Measurements from ENCODE around the gene GHR. TPM values are rescaled to one million over a fixed set of nuclear protein-coding genes. Genes with fewer than 3 reads are reported as not detected.
"Not testable (repeated sequence)": the region's sequence is repeated elsewhere in the genome, so short reads cannot be mapped to it uniquely, and the experiment has no call there.

Gene GHR
- total RNA-seq, 3 donors from 2014 or later (not counting 1 experiment from before 2014, with no cell fraction given) = not detected

DNA sequence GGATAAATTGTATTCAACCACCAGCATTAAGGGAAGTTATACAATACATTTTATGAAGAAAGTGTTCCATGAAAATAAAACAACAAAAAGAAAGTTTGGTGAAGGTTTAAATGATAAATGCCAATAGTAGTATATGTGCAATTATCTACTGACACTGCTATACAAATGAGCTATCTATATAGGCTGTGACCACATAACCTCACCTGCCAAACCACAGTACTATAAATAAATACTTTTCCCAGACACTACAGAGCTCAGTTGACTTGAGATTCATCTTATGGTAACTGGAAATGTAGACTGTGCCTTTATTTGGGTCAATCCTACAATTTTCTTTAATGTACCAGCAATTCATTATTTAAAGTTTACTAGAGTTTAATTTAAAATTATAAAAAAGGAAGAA lies 252.4 kb downstream of the GHR start:
- Histone ChIP-seq H3K9me3 (ENCODE audit: control insufficient read depth, insufficient read depth, low read length) (no peaks in the 10 kb centered on the region), H3K27me3 (ENCODE audit: control insufficient read depth, insufficient read depth, low read length) (no peaks in the 10 kb centered on the region), H3K4me1 (ENCODE audit: control insufficient read depth, insufficient read depth, low read length) (no peaks in the 10 kb centered on the region), H3K27ac (ENCODE audit: low read length) (no peak overlapping the region), H3K4me3 (ENCODE audit: low read length) (no peak overlapping the region), H3K36me3 (ENCODE audit: control insufficient read depth, insufficient read depth, low read length) (no peaks in the 10 kb centered on the region)
- Mint-ChIP-seq H3K4me3 (no peak overlapping the region), H3K36me3 (no peaks in the 10 kb centered on the region), H3K27ac (no peak overlapping the region), H3K9me3 (no peaks in the 10 kb centered on the region), H3K4me1 (peaks cover 5 to 7% of the 10 kb centered on the region in 2 donors), H3K27me3 (ENCODE audit: low read depth in 2 of 2) (no peaks in the 10 kb centered on the region)
- ATAC-seq (no peak), DNase-seq (no peak)
- intact Hi-C loops (cut with micrococcal nuclease) = no loop called here
- TF ChIP-seq, protein P1, sequence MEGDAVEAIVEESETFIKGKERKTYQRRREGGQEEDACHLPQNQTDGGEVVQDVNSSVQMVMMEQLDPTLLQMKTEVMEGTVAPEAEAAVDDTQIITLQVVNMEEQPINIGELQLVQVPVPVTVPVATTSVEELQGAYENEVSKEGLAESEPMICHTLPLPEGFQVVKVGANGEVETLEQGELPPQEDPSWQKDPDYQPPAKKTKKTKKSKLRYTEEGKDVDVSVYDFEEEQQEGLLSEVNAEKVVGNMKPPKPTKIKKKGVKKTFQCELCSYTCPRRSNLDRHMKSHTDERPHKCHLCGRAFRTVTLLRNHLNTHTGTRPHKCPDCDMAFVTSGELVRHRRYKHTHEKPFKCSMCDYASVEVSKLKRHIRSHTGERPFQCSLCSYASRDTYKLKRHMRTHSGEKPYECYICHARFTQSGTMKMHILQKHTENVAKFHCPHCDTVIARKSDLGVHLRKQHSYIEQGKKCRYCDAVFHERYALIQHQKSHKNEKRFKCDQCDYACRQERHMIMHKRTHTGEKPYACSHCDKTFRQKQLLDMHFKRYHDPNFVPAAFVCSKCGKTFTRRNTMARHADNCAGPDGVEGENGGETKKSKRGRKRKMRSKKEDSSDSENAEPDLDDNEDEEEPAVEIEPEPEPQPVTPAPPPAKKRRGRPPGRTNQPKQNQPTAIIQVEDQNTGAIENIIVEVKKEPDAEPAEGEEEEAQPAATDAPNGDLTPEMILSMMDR (IDR thresholded peaks at IDR 0.05) = no peak

DNA sequence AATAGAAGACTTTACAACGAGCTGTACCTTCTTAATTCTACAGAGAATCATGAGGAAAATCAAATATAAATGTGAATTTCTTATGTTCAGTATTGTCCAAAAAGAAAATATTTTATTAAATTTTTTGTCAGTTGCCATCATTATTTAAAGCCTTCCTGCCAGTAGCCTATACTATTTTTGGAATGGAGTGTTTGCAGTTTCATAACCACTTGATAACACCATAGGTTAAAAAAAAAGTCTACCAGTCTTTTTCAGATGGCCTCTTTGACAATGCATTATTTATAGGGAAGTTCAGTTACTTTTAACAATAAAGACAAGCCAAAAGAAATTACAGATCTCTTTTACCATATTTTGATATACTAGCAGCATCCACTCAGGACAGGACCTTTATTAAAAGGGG lies 253.1 kb downstream of the GHR start:
- Mint-ChIP-seq H3K36me3 (no peaks in the 10 kb centered on the region), H3K4me1 (peaks cover 5 to 7% of the 10 kb centered on the region in 2 donors)
- no peak for DNase-seq

DNA sequence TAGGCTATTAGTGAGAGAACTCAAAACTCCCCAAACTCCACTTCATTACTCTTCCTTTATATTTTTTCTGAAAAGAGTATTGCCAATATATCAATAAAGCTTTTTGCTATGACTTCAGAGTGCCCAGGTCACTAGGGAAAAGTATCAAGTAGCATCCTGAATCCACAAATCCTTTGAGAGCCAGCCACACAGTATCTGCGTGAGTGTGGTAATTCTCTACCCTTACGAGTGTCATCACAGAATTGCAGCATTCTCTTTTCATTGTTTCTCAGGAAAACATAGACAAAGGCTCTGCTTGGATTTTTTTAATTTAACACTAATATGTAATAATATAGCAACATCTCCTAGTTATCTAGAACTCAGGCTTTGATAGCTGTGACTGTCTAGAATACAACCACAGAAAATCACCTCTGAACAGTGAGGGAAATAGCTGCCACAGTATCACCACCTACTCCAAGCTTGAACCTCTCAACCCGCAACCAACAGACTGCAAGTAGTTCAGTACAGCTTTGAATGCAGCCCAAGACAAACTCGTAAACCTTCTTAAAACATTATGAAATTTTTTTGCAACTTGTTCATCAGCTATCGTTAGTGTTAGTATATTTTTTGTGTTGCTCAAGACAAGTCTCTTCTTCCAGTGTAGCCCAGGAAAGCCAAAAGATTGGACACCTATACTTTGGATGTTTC lies 254.1 kb downstream of the GHR start:
- Histone ChIP-seq H3K36me3 (ENCODE audit: control insufficient read depth, insufficient read depth, low read length) (no peaks in the 10 kb centered on the region), H3K27ac (ENCODE audit: low read length) (no peak overlapping the region), H3K4me3 (ENCODE audit: low read length) (no peak overlapping the region), H3K4me1 (ENCODE audit: control insufficient read depth, insufficient read depth, low read length) (no peaks in the 10 kb centered on the region), H3K9me3 (ENCODE audit: control insufficient read depth, insufficient read depth, low read length) (no peaks in the 10 kb centered on the region), H3K27me3 (ENCODE audit: control insufficient read depth, insufficient read depth, low read length) (no peaks in the 10 kb centered on the region)
- Mint-ChIP-seq H3K27ac (no peak overlapping the region), H3K9me3 (no peaks in the 10 kb centered on the region), H3K36me3 (no peaks in the 10 kb centered on the region), H3K4me1 (peaks cover 5 to 7% of the 10 kb centered on the region in 2 donors), H3K4me3 (no peak overlapping the region), H3K27me3 (ENCODE audit: low read depth in 2 of 2) (no peaks in the 10 kb centered on the region)
- DNase-seq (no peak), ATAC-seq (no peak)
- TF ChIP-seq, protein P1 (IDR thresholded peaks at IDR 0.05) = no peak
- 71% methylated on average over 4 of the region's 5 CpGs for WGBS (ENCODE audit: insufficient coverage)
- intact Hi-C loops (cut with micrococcal nuclease) = no loop called here

More for the DNA sequence above, 253.1 kb downstream of the GHR start:
- Mint-ChIP-seq H3K27me3 (ENCODE audit: low read depth in 2 of 2) (no peaks in the 10 kb centered on the region), H3K4me3 (no peak overlapping the region), H3K9me3 (no peaks in the 10 kb centered on the region), H3K27ac (no peak overlapping the region)
- H3K4me1 ChIP-seq (ENCODE audit: control insufficient read depth, insufficient read depth, low read length) = no peaks in the 10 kb centered on the region
- H3K9me3 ChIP-seq (ENCODE audit: control insufficient read depth, insufficient read depth, low read length) = no peaks in the 10 kb centered on the region
- ATAC-seq = no peak
- TF ChIP-seq, protein P1 (IDR thresholded peaks at IDR 0.05) = no peak
- no peak overlapping the region for H3K4me3 ChIP-seq (ENCODE audit: low read length)
- intact Hi-C loops (cut with micrococcal nuclease) = no loop called here
- no peaks in the 10 kb centered on the region for H3K27me3 ChIP-seq (ENCODE audit: control insufficient read depth, insufficient read depth, low read length)
- no CpG with 5 or more reads among the region's 1 CpG for WGBS (ENCODE audit: insufficient coverage)
- no peaks in the 10 kb centered on the region for H3K36me3 ChIP-seq (ENCODE audit: control insufficient read depth, insufficient read depth, low read length)
- no peak overlapping the region for H3K27ac ChIP-seq (ENCODE audit: low read length)

DNA sequence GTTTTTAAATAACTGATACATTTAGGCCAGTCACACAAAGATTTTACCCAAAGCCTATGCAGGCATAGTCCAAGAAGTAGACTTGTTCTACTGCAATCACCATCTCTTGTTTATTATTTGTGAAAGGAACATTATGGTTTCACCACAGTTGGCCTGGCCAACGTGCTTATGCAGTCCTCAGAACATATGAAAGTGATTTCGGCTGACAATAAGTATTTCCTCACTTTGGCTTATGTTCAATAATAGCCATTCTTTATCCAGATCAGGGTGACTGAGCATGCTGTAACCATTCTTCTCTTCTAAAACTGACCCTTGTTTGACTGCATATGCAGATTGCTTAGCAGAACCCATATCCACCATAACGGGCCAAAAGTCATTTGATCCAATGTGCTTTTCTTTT lies 256.8 kb downstream of the GHR start:
- no peaks in the 10 kb centered on the region for H3K36me3 Mint-ChIP-seq
- H3K9me3 ChIP-seq (ENCODE audit: control insufficient read depth, insufficient read depth, low read length) = no peaks in the 10 kb centered on the region
- peaks cover 0 to 4% of the 10 kb centered on the region in 2 donors for H3K27me3 Mint-ChIP-seq (ENCODE audit: low read depth in 2 of 2)
- H3K9me3 Mint-ChIP-seq = peaks cover 3 to 4% of the 10 kb centered on the region in 2 donors
- H3K27ac ChIP-seq (ENCODE audit: low read length) = no peak overlapping the region
- H3K4me1 Mint-ChIP-seq = peaks cover 6 to 8% of the 10 kb centered on the region in 2 donors
- TF ChIP-seq, protein P1 (IDR thresholded peaks at IDR 0.05) = no peak
- H3K27me3 ChIP-seq (ENCODE audit: control insufficient read depth, insufficient read depth, low read length) = no peaks in the 10 kb centered on the region
- no peak overlapping the region for H3K27ac Mint-ChIP-seq
- intact Hi-C loops (cut with micrococcal nuclease) = no loop called here
- DNase-seq (no peak), ATAC-seq (no peak)
- 84% methylated on average over 2 of the region's 3 CpGs for WGBS (ENCODE audit: insufficient coverage)
- H3K4me3 ChIP-seq (ENCODE audit: low read length) = no peak overlapping the region
- no peaks in the 10 kb centered on the region for H3K4me1 ChIP-seq (ENCODE audit: control insufficient read depth, insufficient read depth, low read length)
- H3K4me3 Mint-ChIP-seq = no peak overlapping the region
- H3K36me3 ChIP-seq (ENCODE audit: control insufficient read depth, insufficient read depth, low read length) = no peaks in the 10 kb centered on the region

DNA sequence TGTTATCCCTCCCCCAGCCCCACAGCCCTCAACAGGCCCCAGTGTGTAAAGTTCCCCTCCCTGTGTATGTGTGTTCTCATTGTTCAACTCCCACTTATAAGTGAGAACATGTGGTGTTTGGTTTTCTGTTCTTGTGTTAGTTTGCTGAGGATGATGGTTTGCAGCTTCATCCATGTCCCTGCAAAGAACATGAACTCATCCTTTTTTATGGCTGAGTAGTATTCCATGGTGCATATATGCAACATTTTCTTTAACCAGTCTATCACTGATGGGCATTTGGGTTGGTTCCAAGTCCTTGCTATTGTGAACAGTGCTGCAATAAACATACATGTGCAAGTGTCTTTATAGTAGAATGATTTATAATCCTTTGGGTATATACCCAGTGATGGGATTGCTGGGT lies 261.8 kb downstream of the GHR start:
- H3K9me3 Mint-ChIP-seq; H3K9me3 ChIP-seq (ENCODE audit: control insufficient read depth, insufficient read depth, low read length); H3K27ac Mint-ChIP-seq; H3K4me1 ChIP-seq (ENCODE audit: control insufficient read depth, insufficient read depth, low read length); intact Hi-C loops (cut with micrococcal nuclease); H3K27me3 Mint-ChIP-seq (ENCODE audit: low read depth in 2 of 2); ATAC-seq; H3K36me3 Mint-ChIP-seq; H3K36me3 ChIP-seq (ENCODE audit: control insufficient read depth, insufficient read depth, low read length); H3K4me3 ChIP-seq (ENCODE audit: low read length); H3K4me3 Mint-ChIP-seq; H3K4me1 Mint-ChIP-seq; DNase-seq; H3K27me3 ChIP-seq (ENCODE audit: control insufficient read depth, insufficient read depth, low read length); H3K27ac ChIP-seq (ENCODE audit: low read length): not testable (repeated sequence)
